K562 (cell line): Measurements from ENCODE around the gene LMBR1. TPM values are rescaled to one million over a fixed set of nuclear protein-coding genes. Genes with fewer than 3 reads are reported as not detected.
"Not testable (repeated sequence)": the region's sequence is repeated elsewhere in the genome, so short reads cannot be mapped to it uniquely, and the experiment has no call there.

Source experiments
- ATAC-seq: fragments of 200-7000 bp; cut with Tn5 transposase; 3 replicates; pipeline ENCODE4 v1.9.1; 2020; ENCODE audit warnings: moderate library complexity
- BruUV-seq: library from RNA; stranded (reverse); fragments of 400-500 nt; replicated peaks from 2 replicates; lab custom pipeline; 2021; lab: Mats Ljungman, UMichigan
- CTCF ChIA-PET: fragments of 300-600 bp; formaldehyde crosslinking; extraction: SDS; loops from one replicate; lab custom pipeline; 2021; ENCODE audit warnings: low intra/inter-chr PET ratio; lab: Yijun Ruan, JAX
- POLR2A ChIA-PET: fragments of 300-600, 350-650 bp; sonication (Branson Sonifier 250); formaldehyde crosslinking; extraction: SDS; loops from one replicate; lab custom pipeline; 2021; ENCODE audit warnings: antibody characterized with exemption, inconsistent platforms; lab: Yijun Ruan, JAX
- DNase-seq, 4 experiments: peaks; one replicate each; pipeline versions ENCODE4 v3.0.0 to v3.0.0-alpha.2; 2011 to 2018; ENCODE audit warnings: low spot score in 3 of 4, mixed read lengths in 3 of 4; ENCODE audit errors: extremely low read depth in 1 of 4
- FAIRE-seq: peaks from 2 replicates; lab custom pipeline; 2011; peaks lifted over from hg19 to GRCh38; lab: Jason Lieb, UNC
- H2AFZ ChIP-seq: 2 replicates; pipeline ENCODE4 v1.6.0; 2011; ENCODE audit warnings: low read depth, low read length, control low read depth, inconsistent platforms
- H3K27ac ChIP-seq: fragments of 200-600 bp; 3 replicates; pipeline ENCODE4 v1.8.0; 2011; ENCODE audit warnings: low read depth, mild to moderate bottlenecking, control low read depth, inconsistent platforms, low read length, moderate library complexity, mixed read lengths; ENCODE audit errors: extremely low read depth
- H3K27me3 ChIP-seq, 2 experiments: fragments of 300-600 bp in 1 of 2; 2 replicates in 1 of 2; 3 replicates in 1 of 2; pipeline versions ENCODE4 v1.6.0 to v1.8.0; 2011; ENCODE audit warnings: inconsistent platforms in 2 of 2, low read length in 2 of 2, mild to moderate bottlenecking in 1 of 2, mixed read lengths in 1 of 2, moderate library complexity in 1 of 2; ENCODE audit not compliant: control insufficient read depth in 2 of 2, insufficient read depth in 2 of 2
- H3K36me3 ChIP-seq: fragments of 300-600 bp; 3 replicates; pipeline ENCODE4 v1.8.0; 2011; ENCODE audit warnings: mild to moderate bottlenecking, low read length, inconsistent platforms; ENCODE audit not compliant: control insufficient read depth, insufficient read depth
- H3K4me1 ChIP-seq, 2 experiments: fragments of 200-600 bp in 1 of 2; replicated peaks in 1 of 2; 2 replicates in 1 of 2; 3 replicates in 1 of 2; pipeline versions ENCODE4 v1.5.1 to v1.8.0; 2011; ENCODE audit warnings: inconsistent platforms in 2 of 2, low read length in 2 of 2, mild to moderate bottlenecking in 1 of 2, mixed read lengths in 1 of 2, moderate library complexity in 1 of 2; ENCODE audit not compliant: control insufficient read depth in 2 of 2, insufficient read depth in 2 of 2
- H3K4me2 ChIP-seq: 2 replicates; pipeline ENCODE4 v1.6.1; 2011; ENCODE audit warnings: low read length, control low read depth, inconsistent platforms, mixed read lengths; ENCODE audit not compliant: insufficient read depth
- H3K4me3 ChIP-seq: fragments of 200-600 bp; sonication (generic), shearing (Covaris generic); 2 replicates; pipeline ENCODE4 v1.5.1; 2016; ENCODE audit warnings: control low read depth, inconsistent platforms
- H3K79me2 ChIP-seq: fragments of 200-600 bp; 3 replicates; pipeline ENCODE4 v1.8.0; 2011; ENCODE audit warnings: low read length, inconsistent platforms; ENCODE audit not compliant: control insufficient read depth, insufficient read depth
- H3K9ac ChIP-seq, 2 experiments: 2 replicates each; pipeline versions ENCODE4 v1.6.0 to v1.6.1; 2011; ENCODE audit warnings: low read depth in 2 of 2, low read length in 2 of 2, control low read depth in 1 of 2, inconsistent platforms in 1 of 2, mild to moderate bottlenecking in 1 of 2, mixed read lengths in 1 of 2; ENCODE audit not compliant: insufficient read depth in 1 of 2
- H3K9me1 ChIP-seq: one replicate; pipeline ENCODE4 v1.6.0; 2011; ENCODE audit warnings: inconsistent platforms, mild to moderate bottlenecking, low read length, moderate library complexity; ENCODE audit not compliant: control insufficient read depth, insufficient read depth
- H3K9me3 ChIP-seq: replicated peaks from 2 replicates; pipeline ENCODE4 v1.5.1; 2011; ENCODE audit warnings: low read depth, low read length, inconsistent platforms; ENCODE audit not compliant: control insufficient read depth, insufficient read depth
- H4K20me1 ChIP-seq: replicated peaks from 2 replicates; pipeline ENCODE4 v1.6.1; 2011; ENCODE audit warnings: low read length, inconsistent platforms, mixed read lengths; ENCODE audit not compliant: control insufficient read depth, insufficient read depth
- C11orf30 ChIP-seq: fragments of 450-650 bp; IDR thresholded peaks from 2 replicates; pipeline ENCODE4 v1.6.1; 2016; ENCODE audit warnings: low read depth, mild to moderate bottlenecking
- MAFF ChIP-seq: IDR thresholded peaks from 2 replicates; pipeline ENCODE4 v1.6.1; 2012; ENCODE audit warnings: low read length, improper control_type of control experiment
- MAFK ChIP-seq: IDR thresholded peaks from 2 replicates; pipeline ENCODE4 v1.6.1; 2011; ENCODE audit warnings: low read length, improper control_type of control experiment
- MEF2A ChIP-seq: IDR thresholded peaks from 2 replicates; pipeline ENCODE4 v1.6.1; 2011; ENCODE audit warnings: low read depth, mild to moderate bottlenecking, low read length, moderate library complexity; ENCODE audit not compliant: control insufficient read depth
- SMARCA5 ChIP-seq: fragments of 450-650 bp; IDR thresholded peaks from 2 replicates; pipeline ENCODE4 v1.6.1; 2016
- ZNF146 ChIP-seq: IDR thresholded peaks from one replicate; pipeline ENCODE4 v1.6.1; 2018; ENCODE audit warnings: missing compliant biosample characterization; ENCODE audit not compliant: unreplicated experiment
- ZNF316 ChIP-seq: fragments of 450-650 bp; IDR thresholded peaks from 2 replicates; pipeline ENCODE4 v1.6.1; 2016
- WGBS: fragments of 100-300 bp; shearing (Covaris generic); methylation state at CpG from one replicate; pipeline ENCODE4 v1.1.6; 2016; ENCODE audit warnings: low coverage, mixed read lengths; ENCODE audit not compliant: insufficient coverage; ENCODE audit errors: missing lambda C conversion rate; 5-methylcytosine and 5-hydroxymethylcytosine counted together
- in situ Hi-C: fragments of 300-500 bp; cut with MboI; formaldehyde crosslinking; loops from 4 replicates; pipeline ENCODE4 v1.15.0; 2018; ENCODE audit warnings: inconsistent platforms, mixed read lengths
- intact Hi-C: fragments of 100-400 bp; cut with micrococcal nuclease; formaldehyde crosslinking; loops from 2 replicates; pipeline ENCODE4 v1.14.2; 2022
- polyA plus RNA-seq, 8 experiments: library from polyadenylated mRNA; depleted of rRNA in 4 of 8; stranded (reverse) in 5 of 8; unstranded in 3 of 8; fragments of >200 nt; fragmentation: Nextera tagmentation in 2 of 8; fragmentation: Illumina TruSeq in 1 of 8; extraction: Ambion mirVana in 2 of 8; extraction: Trizol in 1 of 8; gene quantifications; 2 replicates each; pipeline versions ENCODE4 v1.2.1 to v1.2.3, GENCODE V29; 2011 to 2014; ENCODE audit warnings: inconsistent platforms in 1 of 8, missing spikeins in 1 of 8
- total RNA-seq, 7 experiments: library from RNA; depleted of rRNA in 6 of 7; stranded (reverse); fragments of >200 nt in 6 of 7; fragmentation: Illumina TruSeq in 2 of 7; extraction: Trizol in 2 of 7; gene quantifications; 2 replicates each; pipeline versions ENCODE4 v1.2.1 to v1.2.3, GENCODE V29; 2011 to 2021; ENCODE audit warnings: low replicate concordance in 1 of 7

The LMBR1 gene
- total and polyA plus RNA-seq, 9 of the 15 experiments (the other 6 are each of a cell fraction or from before 2014, with no cell fraction given), result 7.7 to 90.0 (median 59.9) TPM

DNA sequence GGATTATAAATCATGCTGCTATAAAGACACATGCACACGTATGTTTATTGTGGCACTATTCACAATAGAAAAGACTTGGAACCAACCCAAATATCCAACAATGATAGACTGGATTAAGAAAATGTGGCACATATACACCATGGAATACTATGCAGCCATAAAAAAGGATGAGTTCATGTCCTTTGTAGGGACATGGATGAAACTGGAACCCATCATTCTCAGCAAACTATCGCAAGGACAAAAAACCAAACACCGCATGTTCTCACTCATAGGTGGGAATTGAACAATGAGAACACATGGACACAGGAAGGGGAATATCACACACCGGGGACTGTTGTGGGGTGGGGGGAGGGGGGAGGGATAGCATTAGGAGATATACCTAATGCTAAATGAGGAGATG lies 89.3 kb downstream of the LMBR1 start:
- POLR2A ChIA-PET, H3K27ac ChIP-seq, H4K20me1 ChIP-seq, H3K9ac ChIP-seq, H3K9me3 ChIP-seq, H3K4me3 ChIP-seq, DNase-seq, intact Hi-C loops, CTCF ChIA-PET, H3K9me1 ChIP-seq, in situ Hi-C loops, BruUV-seq, ATAC-seq, H3K4me1 ChIP-seq, FAIRE-seq, H3K79me2 ChIP-seq, H2AFZ ChIP-seq, H3K4me2 ChIP-seq, H3K27me3 ChIP-seq: not testable (repeated sequence)
- peaks cover 30% of the 10 kb centered on the region; the same call in 1 of the 3 replicates for H3K36me3 ChIP-seq
- TF ChIP-seq ZNF146 (CRISPR knock-in tag), result peak; percentile 54
- WGBS, result 100% methylated on average over 2 of the region's 4 CpGs

DNA sequence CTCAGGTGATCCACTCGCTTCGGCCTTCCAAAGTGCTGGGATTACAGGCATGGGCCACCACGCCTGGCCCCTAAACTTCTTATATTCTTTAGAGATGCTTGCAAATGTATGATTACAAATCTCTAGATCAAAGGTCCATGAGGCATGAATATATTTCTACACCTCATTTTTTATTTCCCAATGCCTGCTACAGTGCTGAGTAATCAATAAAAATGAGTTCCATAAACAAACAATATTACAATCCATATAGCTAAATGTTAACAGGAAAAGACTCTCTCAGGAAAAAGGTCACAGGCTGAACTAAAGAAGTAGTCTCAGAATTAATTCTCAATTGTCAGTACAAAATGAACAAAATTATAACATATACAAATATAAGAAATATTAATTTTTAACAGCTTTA lies 90.8 kb downstream of the LMBR1 start:
- in situ Hi-C loops (no loop called here), intact Hi-C loops (no loop called here)
- Histone ChIP-seq H3K4me3 (no peak overlapping the region), H3K36me3 (peaks cover 32% of the 10 kb centered on the region; the same call in 1 of the 3 replicates), H2AFZ (no peak overlapping the region), H3K9me1 (no peaks in the 10 kb centered on the region), H3K27ac (no peak overlapping the region), H3K4me2 (no peak overlapping the region), H3K9ac (no peak overlapping the region), H3K27me3 (no peaks in the 10 kb centered on the region), H3K4me1 (no peaks in the 10 kb centered on the region), H3K79me2 (no peaks in the 10 kb centered on the region), H3K9me3 (no peaks in the 10 kb centered on the region), H4K20me1 (no peaks in the 10 kb centered on the region)
- ChIA-PET CTCF (no interaction called here), POLR2A (interaction anchor here (0.6 to 1.0 kb wide), 3 partner anchors 10 to 22 kb away, joined by 3 read pairs; no protein-coding TSS in a partner anchor)
- 89% methylated on average over 3 of the region's 3 CpGs for WGBS
- TF ChIP-seq SMARCA5 (no peak), ZNF316 (peak; percentile 67), C11orf30 (peak; percentile 57; the same call in 1 of the 2 replicates), MEF2A (no peak), MAFK (peak; percentile 27; the same call in 1 of the 2 replicates), MAFF (peak; percentile 38; the same call in 1 of the 2 replicates)
- ATAC-seq, result no peak
- no peak for DNase-seq
- no TSS peak for BruUV-seq
- FAIRE-seq, result no peak
